HUES6 (cell line): ENCODE results near the gene PLB1.

Experiments used
- H3K27ac ChIP-seq: 2 replicates; pipeline ENCODE4 v1.7.0; 2013; ENCODE audit warnings: low read depth, mild to moderate bottlenecking, low read length, inconsistent platforms
- H3K27me3 ChIP-seq: 2 replicates; pipeline ENCODE4 v1.6.1; 2013; ENCODE audit warnings: low read length; ENCODE audit not compliant: control insufficient read depth, insufficient read depth
- H3K36me3 ChIP-seq: 2 replicates; pipeline ENCODE4 v1.6.1; 2013; ENCODE audit warnings: low read length; ENCODE audit not compliant: control insufficient read depth, insufficient read depth
- H3K4me1 ChIP-seq: 2 replicates; pipeline ENCODE4 v1.6.1; 2013; ENCODE audit warnings: low read length; ENCODE audit not compliant: control insufficient read depth, insufficient read depth
- H3K4me3 ChIP-seq: 2 replicates; pipeline ENCODE4 v1.5.1; 2013; ENCODE audit warnings: low read depth, low read length
- H3K9ac ChIP-seq: one replicate; pipeline ENCODE4 v1.6.1; 2013; ENCODE audit warnings: mild to moderate bottlenecking, low read length
- H3K9me3 ChIP-seq: 2 replicates; pipeline ENCODE4 v1.6.1; 2013; ENCODE audit warnings: low read depth, low read length; ENCODE audit not compliant: control insufficient read depth, insufficient read depth

Gene PLB1

GRCh38 chr2:28591711-28592335 lies 96.0 kb downstream of the PLB1 start:
- Histone ChIP-seq H3K9me3 (no peaks in the 10 kb centered on the region), H3K9ac (no peak overlapping the region), H3K36me3 (no peaks in the 10 kb centered on the region), H3K27ac (no peak overlapping the region), H3K4me1 (peaks cover 26% of the 10 kb centered on the region), H3K27me3 (no peaks in the 10 kb centered on the region), H3K4me3 (no peak overlapping the region)

GRCh38 chr2:28592481-28592880 lies 96.6 kb downstream of the PLB1 start:
- H3K36me3 ChIP-seq: no peaks in the 10 kb centered on the region
- no peak overlapping the region for H3K9ac ChIP-seq

GRCh38 chr2:28593160-28593755 lies 97.4 kb downstream of the PLB1 start:
- H3K4me1 ChIP-seq: peaks cover 26% of the 10 kb centered on the region
- no peak overlapping the region for H3K9ac ChIP-seq
- no peak overlapping the region for H3K27ac ChIP-seq
- H3K36me3 ChIP-seq: no peaks in the 10 kb centered on the region
- H3K4me3 ChIP-seq: no peak overlapping the region
- H3K9me3 ChIP-seq: no peaks in the 10 kb centered on the region
- H3K27me3 ChIP-seq: no peaks in the 10 kb centered on the region

More at GRCh38 chr2:28592481-28592880, 96.6 kb downstream of the PLB1 start:
- H3K9me3 ChIP-seq: no peaks in the 10 kb centered on the region
- peaks cover 26% of the 10 kb centered on the region for H3K4me1 ChIP-seq
- H3K4me3 ChIP-seq: no peak overlapping the region
- no peak overlapping the region for H3K27ac ChIP-seq
- no peaks in the 10 kb centered on the region for H3K27me3 ChIP-seq

GRCh38 chr2:28594000-28594331 lies 98.1 kb downstream of the PLB1 start:
- Histone ChIP-seq H3K9me3 (no peaks in the 10 kb centered on the region), H3K27ac (no peak overlapping the region), H3K27me3 (no peaks in the 10 kb centered on the region), H3K4me1 (peaks cover 26% of the 10 kb centered on the region), H3K36me3 (no peaks in the 10 kb centered on the region), H3K4me3 (no peak overlapping the region), H3K9ac (no peak overlapping the region)

- peaks cover 26% of the 10 kb centered on the region for H3K4me1 ChIP-seq
- no peaks in the 10 kb centered on the region for H3K9me3 ChIP-seq
- H3K4me3 ChIP-seq: no peak overlapping the region
- H3K36me3 ChIP-seq: no peaks in the 10 kb centered on the region
- H3K27ac ChIP-seq: no peak overlapping the region
- no peaks in the 10 kb centered on the region for H3K27me3 ChIP-seq
- no peak overlapping the region for H3K9ac ChIP-seq
Measured at GRCh38 chr2:28594332-28595108, 98.7 kb downstream of the PLB1 start.

- no peaks in the 10 kb centered on the region for H3K36me3 ChIP-seq
- no peaks in the 10 kb centered on the region for H3K27me3 ChIP-seq
- H3K27ac ChIP-seq: no peak overlapping the region
- H3K4me1 ChIP-seq: peaks cover 26% of the 10 kb centered on the region
- no peak overlapping the region for H3K4me3 ChIP-seq
- no peak overlapping the region for H3K9ac ChIP-seq
- H3K9me3 ChIP-seq: no peaks in the 10 kb centered on the region
Measured at GRCh38 chr2:28595323-28595722, 99.5 kb downstream of the PLB1 start.

- Histone ChIP-seq H3K9me3 (no peaks in the 10 kb centered on the region), H3K36me3 (no peaks in the 10 kb centered on the region), H3K27ac (no peak overlapping the region), H3K9ac (no peak overlapping the region), H3K4me1 (peaks cover 23% of the 10 kb centered on the region), H3K4me3 (no peak overlapping the region), H3K27me3 (no peaks in the 10 kb centered on the region)
Measured at GRCh38 chr2:28598484-28598883, 102.6 kb downstream of the PLB1 start.

- H3K4me1 ChIP-seq: peaks cover 9% of the 10 kb centered on the region; the same call in 1 of the 2 replicates
- no peaks in the 10 kb centered on the region for H3K27me3 ChIP-seq
- H3K27ac ChIP-seq: no peak overlapping the region
- no peaks in the 10 kb centered on the region for H3K36me3 ChIP-seq
- H3K9me3 ChIP-seq: no peaks in the 10 kb centered on the region
- no peak overlapping the region for H3K9ac ChIP-seq
- H3K4me3 ChIP-seq: no peak overlapping the region
Measured at GRCh38 chr2:28600181-28600580, 104.3 kb downstream of the PLB1 start.

GRCh38 chr2:28601616-28602015 lies 105.8 kb downstream of the PLB1 start:
- Histone ChIP-seq H3K36me3 (no peaks in the 10 kb centered on the region), H3K27me3 (no peaks in the 10 kb centered on the region), H3K27ac (no peak overlapping the region), H3K9ac (no peak overlapping the region), H3K9me3 (no peaks in the 10 kb centered on the region), H3K4me3 (no peak overlapping the region), H3K4me1 (peaks cover 4% of the 10 kb centered on the region; the same call in 1 of the 2 replicates)

- Histone ChIP-seq H3K9me3 (no peaks in the 10 kb centered on the region), H3K36me3 (no peaks in the 10 kb centered on the region), H3K9ac (no peak overlapping the region), H3K27me3 (no peaks in the 10 kb centered on the region), H3K4me1 (peaks cover 9% of the 10 kb centered on the region; the same call in 1 of the 2 replicates), H3K27ac (no peak overlapping the region), H3K4me3 (no peak overlapping the region)
Measured at GRCh38 chr2:28602136-28602660, 106.3 kb downstream of the PLB1 start.
